SU-DHL-6 (cell line): ENCODE data around the gene ZNF532.

Experiments used
- H2AFZ ChIP-seq: fragments of 200-600 bp; sonication (generic); 2 replicates; pipeline ENCODE4 v1.6.1; 2014; ENCODE audit warnings: low read depth, mild to moderate bottlenecking, moderate library complexity, mixed read lengths, antibody characterized with exemption, low read length; ENCODE audit not compliant: severe bottlenecking
- H3F3A ChIP-seq: fragments of 200-600 bp; shearing (Covaris generic); 2 replicates; pipeline ENCODE4 v1.6.0; 2016; ENCODE audit warnings: antibody characterized with exemption, mild to moderate bottlenecking; ENCODE audit not compliant: insufficient read depth
- H3K27ac ChIP-seq: fragments of 200-600 bp; sonication (generic); 2 replicates; pipeline ENCODE4 v1.5.1; 2016; ENCODE audit warnings: low read depth, mild to moderate bottlenecking, low read length, moderate library complexity, mixed read lengths
- H3K27me3 ChIP-seq: fragments of 200-600 bp; sonication (generic), shearing (Covaris generic); 2 replicates; pipeline ENCODE4 v1.6.0; 2014; ENCODE audit warnings: mild to moderate bottlenecking, low read length
- H3K36me3 ChIP-seq: fragments of 200-600 bp; sonication (generic); 2 replicates; pipeline ENCODE4 v1.6.1; 2014; ENCODE audit warnings: mild to moderate bottlenecking, low read length, mixed read lengths
- H3K4me2 ChIP-seq: fragments of 300-600, 200-600 bp; shearing (Covaris generic), sonication (generic); 2 replicates; pipeline ENCODE4 v1.6.0; 2014; ENCODE audit warnings: low read length, low read depth, mild to moderate bottlenecking; ENCODE audit not compliant: poor library complexity, severe bottlenecking
- H3K4me3 ChIP-seq: fragments of 200-600 bp; sonication (generic); 2 replicates; pipeline ENCODE4 v1.5.1; 2014; ENCODE audit warnings: antibody characterized with exemption, low read length, mild to moderate bottlenecking, mixed read lengths; ENCODE audit not compliant: insufficient read depth, poor library complexity, severe bottlenecking
- H3K79me2 ChIP-seq: fragments of 200-600 bp; sonication (generic); 2 replicates; pipeline ENCODE4 v1.6.1; 2014; ENCODE audit warnings: mild to moderate bottlenecking, low read length, moderate library complexity; ENCODE audit not compliant: insufficient read depth
- H3K9ac ChIP-seq: fragments of 200-600 bp; sonication (generic); 2 replicates; pipeline ENCODE4 v1.7.0; 2014; ENCODE audit warnings: mild to moderate bottlenecking, low read length
- H3K9me2 ChIP-seq: fragments of 200-600 bp; sonication (generic); replicated peaks from 2 replicates; pipeline ENCODE4 v1.6.1; 2014; ENCODE audit warnings: low read length; ENCODE audit not compliant: insufficient read depth
- H3K9me3 ChIP-seq: fragments of 200-600 bp; sonication (generic); 2 replicates; pipeline ENCODE4 v1.6.1; 2014; ENCODE audit warnings: low read length, mixed read lengths; ENCODE audit not compliant: insufficient read depth
- H4K20me1 ChIP-seq: fragments of 200-600 bp; sonication (generic); 2 replicates; pipeline ENCODE4 v1.6.1; 2014; ENCODE audit warnings: low read depth, mild to moderate bottlenecking, antibody characterized with exemption, low read length, moderate library complexity, mixed read lengths
- EZH2phosphoT487 ChIP-seq: fragments of 200-600 bp; sonication (generic), shearing (Covaris generic); conservative IDR thresholded peaks from 2 replicates; pipeline ENCODE4 v1.6.1; 2018; ENCODE audit warnings: mild to moderate bottlenecking, antibody characterized with exemption, low read length, moderate library complexity, mixed read lengths
- TF ChIP-seq, protein P1 (sequence below): fragments of 200-600 bp; sonication (generic); IDR thresholded peaks from one replicate; pipeline ENCODE4 v1.5.1; 2017; ENCODE audit warnings: antibody characterized with exemption, mild to moderate bottlenecking, low read length, moderate library complexity; ENCODE audit not compliant: insufficient read depth, poor library complexity, severe bottlenecking

The ZNF532 gene

DNA sequence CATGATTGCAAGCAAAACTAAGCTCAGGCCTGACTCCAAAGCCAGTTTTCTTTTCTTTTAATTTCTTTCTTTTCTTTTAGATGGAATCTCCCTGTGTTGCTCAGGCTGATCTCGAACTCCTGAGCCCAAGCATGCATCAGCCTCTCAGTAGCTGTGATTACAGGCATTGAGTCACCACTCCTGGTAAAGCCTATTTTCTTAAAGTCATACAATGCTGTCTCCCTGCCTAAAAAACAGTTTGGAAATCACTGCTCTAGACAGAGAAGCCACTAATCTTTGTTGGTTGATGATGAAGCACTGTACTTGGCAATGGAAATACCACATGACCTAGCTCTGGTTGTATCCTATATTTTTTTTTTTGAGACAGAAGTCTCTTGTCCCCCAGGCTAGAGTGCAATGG is 33.1 kb upstream of the ZNF532 start:
- Histone ChIP-seq H3F3A (no peaks in the 10 kb centered on the region), H3K79me2 (no peaks in the 10 kb centered on the region), H3K9ac (no peak overlapping the region), H3K9me3 (no peaks in the 10 kb centered on the region), H3K27me3 (no peaks in the 10 kb centered on the region), H4K20me1 (no peaks in the 10 kb centered on the region), H3K36me3 (no peaks in the 10 kb centered on the region), H3K4me3 (no peak overlapping the region), H3K9me2 (no peaks in the 10 kb centered on the region), H3K27ac (no peak overlapping the region), H2AFZ (no peak overlapping the region), H3K4me2 (no peak overlapping the region)
- TF ChIP-seq, protein P1, sequence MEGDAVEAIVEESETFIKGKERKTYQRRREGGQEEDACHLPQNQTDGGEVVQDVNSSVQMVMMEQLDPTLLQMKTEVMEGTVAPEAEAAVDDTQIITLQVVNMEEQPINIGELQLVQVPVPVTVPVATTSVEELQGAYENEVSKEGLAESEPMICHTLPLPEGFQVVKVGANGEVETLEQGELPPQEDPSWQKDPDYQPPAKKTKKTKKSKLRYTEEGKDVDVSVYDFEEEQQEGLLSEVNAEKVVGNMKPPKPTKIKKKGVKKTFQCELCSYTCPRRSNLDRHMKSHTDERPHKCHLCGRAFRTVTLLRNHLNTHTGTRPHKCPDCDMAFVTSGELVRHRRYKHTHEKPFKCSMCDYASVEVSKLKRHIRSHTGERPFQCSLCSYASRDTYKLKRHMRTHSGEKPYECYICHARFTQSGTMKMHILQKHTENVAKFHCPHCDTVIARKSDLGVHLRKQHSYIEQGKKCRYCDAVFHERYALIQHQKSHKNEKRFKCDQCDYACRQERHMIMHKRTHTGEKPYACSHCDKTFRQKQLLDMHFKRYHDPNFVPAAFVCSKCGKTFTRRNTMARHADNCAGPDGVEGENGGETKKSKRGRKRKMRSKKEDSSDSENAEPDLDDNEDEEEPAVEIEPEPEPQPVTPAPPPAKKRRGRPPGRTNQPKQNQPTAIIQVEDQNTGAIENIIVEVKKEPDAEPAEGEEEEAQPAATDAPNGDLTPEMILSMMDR, result no peak
- no peak for TF ChIP-seq EZH2phosphoT487

DNA sequence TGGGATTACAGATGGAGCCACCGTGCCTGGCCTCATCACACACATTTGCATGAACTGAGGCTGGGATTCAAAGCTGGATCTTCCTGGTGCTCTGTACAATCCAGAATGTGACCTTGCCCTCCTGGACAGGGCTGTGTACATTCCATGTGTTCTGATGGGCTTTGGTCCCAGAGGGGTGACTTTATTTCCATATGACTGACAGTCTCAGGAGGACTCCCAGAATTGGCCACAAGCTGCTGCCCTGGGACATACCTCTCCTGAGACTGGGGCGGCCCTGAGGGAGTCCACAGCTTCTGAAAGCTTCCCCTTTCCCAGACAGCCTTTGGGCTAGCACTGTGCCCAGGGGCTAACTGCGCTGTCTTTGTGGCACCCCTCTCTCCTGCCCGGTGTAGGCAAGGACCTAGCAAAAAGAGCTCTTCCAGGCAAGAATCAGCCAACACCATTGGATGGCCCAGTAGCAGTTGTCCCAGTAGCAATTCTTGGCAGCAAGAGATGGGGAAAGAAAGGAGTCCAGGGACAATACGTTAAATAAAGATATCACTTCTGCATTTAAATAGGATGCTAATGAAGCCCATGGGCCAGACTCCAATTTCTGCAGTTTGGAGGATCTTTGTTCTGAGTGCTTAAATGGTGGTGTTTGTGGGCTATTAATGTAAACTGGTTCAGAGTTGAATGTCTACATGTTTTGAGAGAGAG is 26.4 kb upstream of the ZNF532 start:
- Histone ChIP-seq H3K9me3 (no peaks in the 10 kb centered on the region), H3K9me2 (no peaks in the 10 kb centered on the region), H3F3A (no peaks in the 10 kb centered on the region), H3K36me3 (no peaks in the 10 kb centered on the region), H2AFZ (no peak overlapping the region), H3K4me3 (no peak overlapping the region), H3K27ac (no peak overlapping the region), H4K20me1 (no peaks in the 10 kb centered on the region), H3K79me2 (no peaks in the 10 kb centered on the region), H3K4me2 (no peak overlapping the region), H3K9ac (no peak overlapping the region), H3K27me3 (no peaks in the 10 kb centered on the region)
- TF ChIP-seq EZH2phosphoT487, result no peak
- TF ChIP-seq, protein P1, result no peak

DNA sequence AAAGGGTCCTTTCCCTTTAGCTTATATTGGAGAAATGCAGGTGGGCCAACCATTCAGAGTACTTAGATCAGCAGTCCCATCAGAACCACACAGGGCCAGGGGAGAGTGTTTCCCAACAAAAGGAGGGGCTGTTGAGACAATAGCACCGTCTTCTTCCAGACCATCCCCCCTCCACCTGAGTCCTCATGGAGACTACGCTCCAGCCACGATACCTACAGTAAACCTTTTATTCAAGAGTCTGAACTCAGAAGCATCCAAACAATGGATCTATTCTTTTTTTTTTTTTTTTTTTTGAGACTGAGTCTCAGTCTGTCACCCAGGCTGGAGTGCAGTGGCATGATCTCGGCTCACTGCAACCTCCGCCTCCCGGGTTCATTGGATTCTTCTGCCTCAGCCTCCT is 25.7 kb upstream of the ZNF532 start:
- no peak overlapping the region for H3K4me2 ChIP-seq
- H2AFZ ChIP-seq, result no peak overlapping the region
- H3K9me3 ChIP-seq, result no peaks in the 10 kb centered on the region
- TF ChIP-seq, protein P1, result no peak
- TF ChIP-seq EZH2phosphoT487, result no peak
- no peak overlapping the region for H3K4me3 ChIP-seq
- H3K79me2 ChIP-seq, result no peaks in the 10 kb centered on the region
- no peaks in the 10 kb centered on the region for H3F3A ChIP-seq
- H3K27me3 ChIP-seq, result no peaks in the 10 kb centered on the region
- H3K9me2 ChIP-seq, result no peaks in the 10 kb centered on the region
- H4K20me1 ChIP-seq, result no peaks in the 10 kb centered on the region
- H3K36me3 ChIP-seq, result no peaks in the 10 kb centered on the region
- no peak overlapping the region for H3K27ac ChIP-seq
- no peak overlapping the region for H3K9ac ChIP-seq
